NT2/D1 (cell line): ENCODE data around the gene COL23A1.

Experiments used
- DNase-seq: peaks from one replicate; pipeline ENCODE4 v3.0.0-alpha.2; 2011; ENCODE audit warnings: low read depth, low spot score
- H3K27me3 ChIP-seq: 2 replicates; pipeline ENCODE4 v1.6.0; 2011; ENCODE audit warnings: mild to moderate bottlenecking; ENCODE audit not compliant: insufficient read length, insufficient read depth
- H3K36me3 ChIP-seq: 2 replicates; pipeline ENCODE4 v1.6.1; 2011; ENCODE audit warnings: mild to moderate bottlenecking, low read length, mixed read lengths; ENCODE audit not compliant: insufficient read depth, insufficient read length
- H3K4me1 ChIP-seq: 2 replicates; pipeline ENCODE4 v1.5.1; 2011; ENCODE audit not compliant: insufficient read depth, insufficient read length
- H3K4me3 ChIP-seq: 2 replicates; pipeline ENCODE4 v1.5.1; 2011; ENCODE audit warnings: low read depth; ENCODE audit not compliant: insufficient read length
- H3K9ac ChIP-seq: 2 replicates; pipeline ENCODE4 v1.6.0; 2011; ENCODE audit warnings: low read depth; ENCODE audit not compliant: insufficient read length
- H3K9me3 ChIP-seq: 2 replicates; pipeline ENCODE4 v1.5.1; 2011; ENCODE audit warnings: mild to moderate bottlenecking, low read length; ENCODE audit not compliant: insufficient read depth
- SUZ12 ChIP-seq: IDR thresholded peaks from 2 replicates; pipeline ENCODE4 v1.6.1; 2011; ENCODE audit not compliant: insufficient read length, insufficient read depth; ENCODE audit errors: extremely low read depth
- YY1 ChIP-seq: IDR thresholded peaks from 2 replicates; pipeline ENCODE4 v1.6.1; 2011; ENCODE audit not compliant: insufficient read length, insufficient read depth
- ZNF274 ChIP-seq: IDR thresholded peaks from 2 replicates; pipeline ENCODE4 v1.6.1; 2011; ENCODE audit warnings: mild to moderate bottlenecking, low read depth, low read length

The COL23A1 gene

GRCh38 chr5:178380541-178381074, 209.6 kb downstream of the COL23A1 start:
- H3K9ac ChIP-seq, result no peak overlapping the region
- H3K36me3 ChIP-seq, result no peaks in the 10 kb centered on the region
- DNase-seq, result no peak
- H3K9me3 ChIP-seq, result no peaks in the 10 kb centered on the region
- no peak overlapping the region for H3K4me3 ChIP-seq
- TF ChIP-seq SUZ12 (no peak), ZNF274 (no peak), YY1 (no peak)
- H3K27me3 ChIP-seq, result no peaks in the 10 kb centered on the region
- H3K4me1 ChIP-seq, result peaks cover 12% of the 10 kb centered on the region

DNA sequence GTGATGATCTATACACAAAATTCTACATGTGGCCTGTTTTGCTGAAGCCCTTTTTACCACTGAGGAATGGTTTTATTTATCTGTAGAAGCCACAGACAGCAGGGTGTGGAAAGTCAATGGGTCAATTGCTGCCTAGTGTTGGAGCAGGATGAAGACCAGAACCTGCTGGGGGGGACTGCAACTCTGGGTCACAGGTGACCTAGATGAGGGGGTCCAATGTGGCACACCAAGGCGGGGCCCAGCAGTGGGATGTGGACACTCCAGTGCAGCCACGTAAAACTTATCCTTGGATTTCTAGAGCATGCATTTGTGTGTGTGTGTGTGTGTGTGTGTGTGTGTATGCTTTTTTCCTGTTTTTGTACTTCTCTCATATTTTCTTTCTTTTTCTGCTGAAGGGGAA, 210.1 kb downstream of the COL23A1 start:
- H3K9ac ChIP-seq, result no peak overlapping the region
- TF ChIP-seq YY1, result no peak
- TF ChIP-seq ZNF274, result no peak
- no peak for TF ChIP-seq SUZ12
- no peaks in the 10 kb centered on the region for H3K36me3 ChIP-seq
- peaks cover 12% of the 10 kb centered on the region for H3K4me1 ChIP-seq
- H3K9me3 ChIP-seq, result no peaks in the 10 kb centered on the region
- DNase-seq, result no peak
- no peak overlapping the region for H3K4me3 ChIP-seq
- H3K27me3 ChIP-seq, result no peaks in the 10 kb centered on the region

DNA sequence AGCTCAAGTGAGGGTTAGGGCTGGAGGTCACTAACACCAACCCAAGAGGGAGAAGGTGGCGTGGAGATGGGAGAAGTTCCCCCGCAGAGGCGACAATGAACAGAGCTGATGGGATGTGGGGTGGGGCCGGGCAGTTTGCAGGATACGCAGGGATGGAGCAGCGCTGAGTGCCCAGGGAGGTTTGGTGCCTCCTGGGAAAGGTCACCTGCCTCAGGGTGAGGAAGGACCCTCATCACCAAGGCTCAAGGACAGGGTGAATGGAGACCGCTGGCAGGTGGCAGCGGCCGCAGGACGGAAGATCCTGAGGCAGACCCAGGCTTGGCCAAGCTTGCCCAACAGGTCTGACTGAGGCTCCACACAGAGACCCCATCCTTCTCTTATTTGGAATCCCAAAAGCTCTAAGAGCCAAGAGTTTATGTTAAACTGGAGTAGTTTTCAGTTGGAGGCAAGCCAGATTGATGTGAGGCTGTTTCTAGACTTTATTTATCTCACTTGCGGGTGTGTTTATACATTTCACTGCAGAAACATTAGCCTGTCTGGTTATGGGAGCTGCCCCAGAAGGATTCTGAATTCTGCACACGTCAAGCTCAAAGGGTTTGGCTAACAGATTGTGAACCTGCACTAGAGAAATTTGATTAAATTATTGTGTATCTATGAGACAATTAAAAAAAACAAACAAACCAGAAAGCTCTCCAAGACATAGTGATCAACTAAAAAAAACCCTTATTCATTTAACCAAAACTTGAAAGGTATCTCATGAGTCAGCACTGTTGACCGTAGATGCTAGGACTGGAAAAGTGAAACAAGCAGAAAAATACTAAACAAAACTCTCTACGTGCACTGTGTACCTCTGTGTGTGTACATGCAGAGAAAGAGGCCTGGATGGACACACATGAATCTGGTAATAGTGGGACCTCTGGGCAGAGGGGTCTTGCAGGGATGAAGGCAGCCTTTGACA, 211.4 kb downstream of the COL23A1 start:
- no peak overlapping the region for H3K4me3 ChIP-seq
- no peak for DNase-seq
- no peaks in the 10 kb centered on the region for H3K36me3 ChIP-seq
- no peak for TF ChIP-seq SUZ12
- TF ChIP-seq ZNF274, result no peak
- TF ChIP-seq YY1, result no peak
- no peaks in the 10 kb centered on the region for H3K9me3 ChIP-seq
- no peak overlapping the region for H3K9ac ChIP-seq
- no peaks in the 10 kb centered on the region for H3K27me3 ChIP-seq
- peaks cover 4% of the 10 kb centered on the region for H3K4me1 ChIP-seq

DNA sequence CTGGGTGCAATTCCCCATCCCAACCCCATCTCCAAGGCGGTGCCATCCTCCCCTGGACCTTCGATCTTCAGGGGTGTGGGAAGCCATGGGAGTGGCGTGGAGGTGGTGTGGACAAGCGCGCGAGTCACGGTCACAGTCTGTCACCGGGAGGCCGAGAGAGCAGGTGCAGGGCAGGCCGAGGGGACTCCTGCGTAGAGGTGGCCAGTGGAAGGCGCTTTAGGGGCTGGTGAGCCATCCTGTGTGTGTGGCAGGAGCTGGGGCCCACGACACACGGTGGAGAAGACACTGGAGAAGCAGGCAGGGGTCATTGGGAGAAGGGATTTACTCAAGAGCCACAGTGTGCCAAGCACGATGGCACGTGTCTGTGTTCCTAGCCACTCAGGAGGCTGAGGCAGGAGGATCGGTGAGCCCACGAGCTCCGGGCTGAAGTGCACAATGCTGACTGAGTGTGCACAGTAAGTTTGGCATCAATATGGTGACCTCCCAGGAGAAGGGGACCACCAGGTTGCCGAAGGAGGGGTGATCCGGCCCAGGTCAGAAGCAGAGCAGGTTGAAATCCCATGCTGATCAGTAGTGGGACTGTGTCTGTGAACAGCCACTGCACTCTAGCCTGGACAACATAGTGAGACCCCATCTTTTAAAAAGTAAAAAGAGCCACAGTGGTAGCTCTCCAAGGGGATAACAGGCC, 212.5 kb downstream of the COL23A1 start:
- H3K36me3 ChIP-seq, result no peaks in the 10 kb centered on the region
- no peak for DNase-seq
- H3K9ac ChIP-seq, result no peak overlapping the region
- H3K4me1 ChIP-seq, result peaks cover 4% of the 10 kb centered on the region
- TF ChIP-seq YY1 (no peak), ZNF274 (no peak), SUZ12 (no peak)
- no peaks in the 10 kb centered on the region for H3K9me3 ChIP-seq
- no peaks in the 10 kb centered on the region for H3K27me3 ChIP-seq
- no peak overlapping the region for H3K4me3 ChIP-seq

- no peaks in the 10 kb centered on the region for H3K4me1 ChIP-seq
- no peak for DNase-seq
- H3K27me3 ChIP-seq, result no peaks in the 10 kb centered on the region
Observed at GRCh38 chr5:178376921-178377582, 213.1 kb downstream of the COL23A1 start.

GRCh38 chr5:178375348-178375747, 214.8 kb downstream of the COL23A1 start:
- Histone ChIP-seq H3K36me3 (no peaks in the 10 kb centered on the region), H3K9me3 (no peaks in the 10 kb centered on the region), H3K4me1 (peaks cover 5% of the 10 kb centered on the region), H3K27me3 (no peaks in the 10 kb centered on the region), H3K9ac (no peak overlapping the region), H3K4me3 (no peak overlapping the region)
- TF ChIP-seq SUZ12 (no peak), YY1 (no peak), ZNF274 (no peak)
- no peak for DNase-seq

More at GRCh38 chr5:178376921-178377582, 213.1 kb downstream of the COL23A1 start:
- Histone ChIP-seq H3K36me3 (no peaks in the 10 kb centered on the region), H3K9me3 (no peaks in the 10 kb centered on the region), H3K9ac (no peak overlapping the region), H3K4me3 (no peak overlapping the region)
- no peak for TF ChIP-seq SUZ12
- TF ChIP-seq ZNF274, result no peak
- no peak for TF ChIP-seq YY1

- Histone ChIP-seq H3K36me3 (no peaks in the 10 kb centered on the region), H3K9me3 (0 out of 2 replicates have a peak, but pooled peaks cover 11% of the 10 kb centered on the region), H3K9ac (no peak overlapping the region), H3K27me3 (no peaks in the 10 kb centered on the region), H3K4me3 (no peak overlapping the region), H3K4me1 (peaks cover 5% of the 10 kb centered on the region)
- DNase-seq, result no peak
- no peak for TF ChIP-seq YY1
- TF ChIP-seq SUZ12, result no peak
- TF ChIP-seq ZNF274, result no peak
Observed at GRCh38 chr5:178373711-178374110, 216.5 kb downstream of the COL23A1 start.
